ENCODE results near the gene TMEM205.
"Not testable (repeated sequence)": the region's sequence is repeated elsewhere in the genome, so short reads cannot be mapped to it uniquely, and the experiment has no call there.

The TMEM205 gene

DNA sequence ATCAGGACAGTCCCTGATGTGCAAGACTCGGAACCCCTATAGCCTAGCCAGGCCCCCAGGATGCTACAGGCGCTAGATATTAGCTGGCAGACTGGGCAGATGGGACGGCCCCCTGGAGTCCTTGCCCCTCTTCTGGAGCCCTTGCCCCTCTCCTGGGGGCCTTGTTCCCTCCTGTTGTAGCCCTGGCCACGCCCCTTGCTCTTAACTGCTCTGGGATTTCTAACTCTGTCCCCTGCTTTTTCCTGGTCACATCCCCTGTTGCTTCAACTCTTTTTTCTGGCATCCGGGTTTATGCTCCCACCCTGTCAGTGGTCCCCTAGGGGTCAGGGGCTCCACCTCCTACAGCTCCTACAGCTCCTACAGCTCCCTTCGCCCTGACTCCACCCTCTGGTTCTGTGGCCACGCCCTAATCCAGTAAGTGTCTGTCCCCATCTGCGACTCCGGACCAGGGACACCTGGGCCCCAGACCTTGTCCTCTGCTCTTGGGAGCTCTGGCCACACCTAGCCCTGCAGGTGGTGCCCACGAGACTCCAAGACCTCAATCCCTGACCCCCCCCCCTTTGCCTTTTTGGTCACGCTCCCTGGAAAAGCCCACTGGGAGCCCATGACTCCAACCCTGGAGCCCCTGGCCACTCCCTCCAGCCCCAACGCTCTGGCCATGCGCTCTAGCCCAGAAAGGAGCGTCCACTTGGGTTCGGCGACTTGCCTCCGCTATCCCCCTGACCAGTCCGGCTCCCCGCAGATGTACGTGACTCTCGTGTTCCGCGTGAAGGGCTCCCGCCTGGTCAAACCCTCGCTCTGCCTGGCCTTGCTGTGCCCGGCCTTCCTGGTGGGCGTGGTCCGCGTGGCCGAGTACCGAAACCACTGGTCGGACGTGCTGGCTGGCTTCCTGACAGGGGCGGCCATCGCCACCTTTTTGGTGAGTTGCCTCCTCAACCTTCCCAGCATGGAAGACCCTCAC lies 16.0 kb upstream of the TMEM205 start:
- Mint-ChIP-seq H3K27me3 (ENCODE audit: low read depth) (no peaks in the 10 kb centered on the region), H3K27ac (no peak overlapping the region), H3K4me3 (no peak overlapping the region), H3K4me1 (ENCODE audit: low read depth) (no peaks in the 10 kb centered on the region), H3K9me3 (no peaks in the 10 kb centered on the region), H3K36me3 (ENCODE audit: low read depth) (peaks cover 1% of the 10 kb centered on the region)
- no peak for DNase-seq (ENCODE audit: low spot score)

DNA sequence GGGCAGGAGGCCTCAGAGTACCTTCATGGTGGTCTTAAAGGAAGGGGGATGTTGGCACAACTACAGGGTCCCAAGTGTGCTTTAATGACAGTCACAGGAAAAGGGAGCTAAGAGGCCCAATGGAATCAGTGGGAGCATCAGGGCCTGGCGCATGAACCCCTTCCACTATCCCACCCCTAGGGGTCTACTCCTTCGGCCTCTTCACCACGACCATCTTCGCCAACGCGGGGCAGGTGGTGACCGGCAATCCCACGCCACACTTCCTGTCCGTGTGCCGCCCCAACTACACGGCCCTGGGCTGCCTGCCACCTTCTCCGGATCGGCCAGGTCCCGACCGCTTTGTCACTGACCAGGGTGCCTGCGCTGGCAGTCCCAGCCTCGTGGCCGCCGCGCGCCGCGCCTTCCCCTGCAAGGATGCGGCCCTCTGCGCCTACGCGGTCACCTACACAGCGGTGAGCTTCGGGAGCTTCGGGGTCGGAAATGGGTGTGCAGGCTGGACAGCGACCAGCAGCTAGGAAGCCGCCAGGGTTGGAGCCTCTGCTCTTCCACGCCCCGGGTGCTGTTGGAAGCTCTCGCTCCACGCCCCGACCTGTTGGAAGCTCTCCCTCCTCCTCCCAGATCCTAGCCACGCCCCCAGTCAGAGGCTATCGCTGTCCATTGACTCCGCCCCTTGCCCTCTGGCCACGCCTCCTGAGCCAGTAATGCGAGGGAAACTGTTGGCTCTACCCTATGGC lies 15.1 kb upstream of the TMEM205 start:
- Mint-ChIP-seq H3K27ac (no peak overlapping the region), H3K27me3 (ENCODE audit: low read depth) (no peaks in the 10 kb centered on the region), H3K4me1 (ENCODE audit: low read depth) (no peaks in the 10 kb centered on the region), H3K4me3 (no peak overlapping the region), H3K36me3 (ENCODE audit: low read depth) (no peaks in the 10 kb centered on the region), H3K9me3 (no peaks in the 10 kb centered on the region)
- DNase-seq (ENCODE audit: low spot score): no peak

DNA sequence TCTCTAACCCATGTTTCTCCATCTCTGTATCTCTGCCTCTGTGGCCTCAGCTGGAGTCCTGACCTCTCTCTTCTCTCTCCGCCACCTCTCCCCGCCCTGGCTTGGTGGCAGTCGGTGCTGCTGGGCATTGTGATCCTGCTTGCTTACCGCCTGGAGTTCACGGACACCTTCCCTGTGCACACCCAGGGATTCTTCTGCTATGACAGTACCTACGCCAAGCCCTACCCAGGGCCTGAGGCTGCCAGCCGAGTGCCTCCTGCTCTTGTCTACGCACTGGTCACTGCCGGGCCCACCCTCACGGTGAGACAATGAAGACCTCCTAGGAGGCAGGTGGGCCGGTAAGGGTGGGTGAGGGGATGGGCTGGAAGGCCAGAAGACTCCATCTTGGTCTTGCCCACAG lies 13.4 kb upstream of the TMEM205 start:
- no peaks in the 10 kb centered on the region for H3K36me3 Mint-ChIP-seq (ENCODE audit: low read depth)
- no peak overlapping the region for H3K27ac Mint-ChIP-seq
- DNase-seq (ENCODE audit: low spot score): no peak
- H3K27me3 Mint-ChIP-seq (ENCODE audit: low read depth): peaks cover 6% of the 10 kb centered on the region
- no peaks in the 10 kb centered on the region for H3K9me3 Mint-ChIP-seq
- no peak overlapping the region for H3K4me3 Mint-ChIP-seq
- H3K4me1 Mint-ChIP-seq (ENCODE audit: low read depth): peaks cover 5% of the 10 kb centered on the region

- H3K36me3 Mint-ChIP-seq (ENCODE audit: low read depth): no peaks in the 10 kb centered on the region
- peaks cover 5% of the 10 kb centered on the region for H3K4me1 Mint-ChIP-seq (ENCODE audit: low read depth)
- no peak overlapping the region for H3K4me3 Mint-ChIP-seq
- no peaks in the 10 kb centered on the region for H3K9me3 Mint-ChIP-seq
- no peak for DNase-seq (ENCODE audit: low spot score)
- H3K27ac Mint-ChIP-seq: no peak overlapping the region
- peaks cover 6% of the 10 kb centered on the region for H3K27me3 Mint-ChIP-seq (ENCODE audit: low read depth)
Observed at GRCh38 chr19:11356676-11357550, 10.8 kb upstream of the TMEM205 start.

DNA sequence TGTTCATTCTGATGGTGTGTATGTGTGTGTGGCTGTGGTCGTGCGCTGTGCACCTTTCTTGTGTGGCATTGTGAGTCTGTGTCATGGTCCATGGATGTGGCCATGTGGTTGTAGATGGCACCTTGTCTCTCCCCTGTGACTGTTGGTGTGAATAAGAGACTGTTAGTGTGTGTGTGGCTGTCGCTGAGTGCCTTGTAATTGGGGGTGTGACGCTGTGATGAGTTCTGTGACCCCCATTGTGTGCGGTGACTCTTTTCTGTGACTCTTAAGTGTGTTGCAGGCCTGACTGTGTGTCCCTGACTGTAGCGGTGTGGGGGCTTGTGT lies 10.0 kb upstream of the TMEM205 start:
- Mint-ChIP-seq H3K4me3 (peak overlapping the region; percentile 77), H3K27ac (peak overlapping the region; percentile 12), H3K4me1 (ENCODE audit: low read depth) (peaks cover 5% of the 10 kb centered on the region), H3K9me3 (no peaks in the 10 kb centered on the region), H3K27me3 (ENCODE audit: low read depth) (peaks cover 6% of the 10 kb centered on the region), H3K36me3 (ENCODE audit: low read depth) (no peaks in the 10 kb centered on the region)
- DNase-seq (ENCODE audit: low spot score): no peak

DNA sequence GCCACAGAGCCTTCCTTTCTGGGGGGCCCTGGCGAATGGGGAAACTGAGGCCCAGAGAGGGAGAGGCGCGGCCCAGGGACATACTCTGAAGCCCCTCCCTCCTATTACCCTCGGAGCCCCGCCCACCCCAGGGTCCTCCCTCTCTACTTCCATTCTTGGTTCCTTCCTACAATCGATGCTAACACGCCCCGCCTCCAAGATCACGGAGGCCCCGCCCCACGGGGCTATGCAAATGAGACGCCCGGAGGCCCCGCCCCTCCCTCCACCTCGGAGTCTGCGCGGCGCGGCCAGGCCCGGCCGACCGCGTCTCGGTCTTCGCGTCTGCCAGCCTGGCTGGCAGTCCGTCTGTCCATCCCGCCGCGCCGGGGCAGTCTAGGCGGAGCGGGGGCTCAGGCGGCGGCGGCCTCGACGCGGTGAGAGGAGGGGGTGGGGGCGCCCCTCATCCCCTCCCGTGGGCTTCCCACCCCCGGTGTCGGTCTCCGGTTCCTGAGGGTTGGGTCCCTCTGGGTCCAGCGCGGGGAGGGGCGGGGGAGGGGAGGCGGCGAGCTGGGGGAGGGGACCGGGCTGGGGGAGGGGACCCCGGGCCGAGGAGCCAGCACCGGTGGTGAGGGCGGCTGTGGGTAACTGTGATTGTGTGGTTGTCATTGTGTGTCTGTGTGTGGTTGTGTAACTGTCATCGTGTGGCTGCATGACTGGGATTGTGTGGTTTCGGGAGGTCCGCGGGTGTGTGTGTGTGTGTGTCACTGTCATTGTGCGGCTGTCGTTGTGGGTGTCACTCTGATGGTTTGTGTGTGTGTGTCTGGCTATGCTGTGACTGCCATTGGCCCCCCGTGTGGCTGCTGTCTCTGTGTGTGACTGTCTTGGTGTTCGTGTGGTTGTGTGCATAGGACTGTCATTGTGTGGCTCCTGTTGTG lies 9.3 kb upstream of the TMEM205 start, which contains the start of gene PLPPR2:
Gene PLPPR2 (plus strand): TSS at position 273 of the 914 bp plus-strand sequence. CDS start 2,242 bp downstream, outside the sequence.
- H3K9me3 Mint-ChIP-seq: no peaks in the 10 kb centered on the region
- peak within 1 kb of the TSS; percentile 12 for H3K27ac Mint-ChIP-seq

GRCh38 chr19:11354102-11354501 lies 8.0 kb upstream of the TMEM205 start:
- H3K27ac Mint-ChIP-seq; H3K4me3 Mint-ChIP-seq; H3K27me3 Mint-ChIP-seq (ENCODE audit: low read depth): not testable (repeated sequence)

More for the DNA sequence above, 9.3 kb upstream of the TMEM205 start, which contains the start of gene PLPPR2:
- peak; percentile 80 for DNase-seq (ENCODE audit: low spot score)
- Mint-ChIP-seq H3K4me3 (peak within 1 kb of the TSS; percentile 77), H3K27me3 (ENCODE audit: low read depth) (peaks cover 6% of the 10 kb centered on the region), H3K4me1 (ENCODE audit: low read depth) (peaks cover 5% of the 10 kb centered on the region), H3K36me3 (ENCODE audit: low read depth) (no peaks in the 10 kb centered on the region)

GRCh38 chr19:11349171-11349570 lies 3.1 kb upstream of the TMEM205 start:
- H3K27me3 Mint-ChIP-seq (ENCODE audit: low read depth): no peaks in the 10 kb centered on the region
- peaks cover 10% of the 10 kb centered on the region for H3K9me3 Mint-ChIP-seq
- no peak overlapping the region for H3K27ac Mint-ChIP-seq
- no peak overlapping the region for H3K4me3 Mint-ChIP-seq
- peaks cover 17% of the 10 kb centered on the region for H3K4me1 Mint-ChIP-seq (ENCODE audit: low read depth)
- H3K36me3 Mint-ChIP-seq (ENCODE audit: low read depth): peaks cover 7% of the 10 kb centered on the region
- DNase-seq (ENCODE audit: low spot score): no peak

More at GRCh38 chr19:11354102-11354501, 8.0 kb upstream of the TMEM205 start:
- H3K4me1 Mint-ChIP-seq (ENCODE audit: low read depth); H3K36me3 Mint-ChIP-seq (ENCODE audit: low read depth); H3K9me3 Mint-ChIP-seq; DNase-seq (ENCODE audit: low spot score): not testable (repeated sequence)

- H3K4me3 Mint-ChIP-seq: peak overlapping the region; percentile 96
- DNase-seq (ENCODE audit: low spot score): no peak
- H3K36me3 Mint-ChIP-seq (ENCODE audit: low read depth): peaks cover 8% of the 10 kb centered on the region
- H3K27me3 Mint-ChIP-seq (ENCODE audit: low read depth): no peaks in the 10 kb centered on the region
- peaks cover 10% of the 10 kb centered on the region for H3K9me3 Mint-ChIP-seq
- H3K4me1 Mint-ChIP-seq (ENCODE audit: low read depth): peaks cover 17% of the 10 kb centered on the region
- peak overlapping the region; percentile 20 for H3K27ac Mint-ChIP-seq
Observed at GRCh38 chr19:11347546-11348039, 1.5 kb upstream of the TMEM205 start.

DNA sequence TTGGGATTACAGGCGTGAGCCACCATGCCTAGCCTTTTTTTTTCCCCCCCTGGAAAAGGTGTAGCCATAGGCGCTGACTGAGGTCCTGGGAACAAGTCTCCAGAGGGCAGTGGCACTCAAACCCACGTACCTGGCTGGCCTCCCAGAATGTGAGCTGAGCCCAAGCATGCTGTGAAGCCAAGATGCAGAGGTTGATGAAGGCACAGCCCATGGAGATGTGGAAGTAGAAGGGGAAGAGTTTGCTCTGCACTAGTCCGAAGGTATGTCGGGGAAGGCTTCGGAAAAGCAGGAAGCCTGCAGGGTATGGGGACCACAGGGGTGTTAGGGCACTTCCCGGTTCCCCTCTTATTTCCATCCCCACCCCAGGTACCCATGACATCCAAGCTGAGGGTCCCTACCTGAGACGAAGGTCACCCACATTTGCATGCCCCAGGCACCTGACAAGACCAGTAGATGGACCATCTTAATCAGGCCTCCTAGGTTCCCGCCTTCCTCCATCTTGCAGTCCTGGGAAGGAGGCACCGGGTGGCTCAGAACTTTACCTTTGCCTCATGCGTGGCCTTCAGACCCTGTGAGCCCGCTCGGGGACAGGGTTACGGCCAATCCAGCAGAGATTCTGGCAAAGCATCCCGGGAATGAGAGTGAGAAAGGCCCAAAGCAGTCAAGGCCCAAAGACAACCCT lies 805 bp downstream of the TMEM205 start:
- H3K4me3 Mint-ChIP-seq: peak overlapping the region; percentile 96
- peaks cover 10% of the 10 kb centered on the region for H3K9me3 Mint-ChIP-seq
- no peaks in the 10 kb centered on the region for H3K27me3 Mint-ChIP-seq (ENCODE audit: low read depth)

DNA sequence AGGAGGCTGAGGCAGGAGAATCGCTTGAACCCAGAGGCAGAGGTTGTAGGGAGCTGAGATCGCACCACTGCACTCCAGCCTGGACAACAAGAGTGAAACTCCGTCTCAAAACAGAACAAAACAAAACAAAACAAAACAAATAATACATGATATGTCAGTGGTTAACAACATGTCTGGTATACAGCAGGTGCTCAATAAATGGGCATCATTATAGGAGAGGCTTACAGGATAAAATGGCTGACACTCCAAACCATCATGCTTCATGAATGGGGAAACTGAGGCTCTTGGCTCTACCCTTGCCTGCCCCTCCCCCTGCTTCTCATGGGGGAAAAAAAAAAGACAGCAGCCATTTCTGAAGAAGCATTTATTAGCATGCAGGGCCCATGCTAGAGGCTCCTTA lies 3.6 kb downstream of the TMEM205 start:
- Mint-ChIP-seq H3K27ac (no peak overlapping the region), H3K9me3 (no peaks in the 10 kb centered on the region), H3K4me1 (ENCODE audit: low read depth) (peaks cover 28% of the 10 kb centered on the region), H3K4me3 (no peak overlapping the region), H3K36me3 (ENCODE audit: low read depth) (peaks cover 2% of the 10 kb centered on the region), H3K27me3 (ENCODE audit: low read depth) (no peaks in the 10 kb centered on the region)
- no peak for DNase-seq (ENCODE audit: low spot score)

More for the DNA sequence above, 805 bp downstream of the TMEM205 start:
- Mint-ChIP-seq H3K4me1 (ENCODE audit: low read depth) (peaks cover 17% of the 10 kb centered on the region), H3K27ac (peak overlapping the region; percentile 97), H3K36me3 (ENCODE audit: low read depth) (peaks cover 9% of the 10 kb centered on the region)
- DNase-seq (ENCODE audit: low spot score): no peak

DNA sequence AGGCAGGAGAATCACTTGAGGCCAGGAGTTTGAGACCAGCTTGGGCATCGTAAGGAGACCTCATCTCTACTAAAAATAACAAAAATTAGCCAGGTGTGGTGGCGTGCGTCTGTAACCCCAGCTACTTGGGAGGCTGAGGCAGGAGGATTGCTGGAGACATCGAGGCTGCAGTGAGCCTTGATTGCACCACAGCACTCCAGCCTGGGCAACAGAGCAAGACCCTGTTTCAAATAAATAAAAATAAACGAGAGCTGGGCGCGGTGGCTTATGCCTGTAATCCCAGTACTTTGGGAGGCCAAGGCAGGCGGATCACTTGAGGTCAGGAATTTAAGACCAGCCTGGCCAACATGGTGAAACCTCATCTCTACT lies 6.0 kb downstream of the TMEM205 start:
- Mint-ChIP-seq H3K36me3 (ENCODE audit: low read depth) (peaks cover 16% of the 10 kb centered on the region), H3K4me3 (peak overlapping the region; percentile 84), H3K4me1 (ENCODE audit: low read depth) (peaks cover 20% of the 10 kb centered on the region)
- H3K27ac Mint-ChIP-seq; H3K27me3 Mint-ChIP-seq (ENCODE audit: low read depth); DNase-seq (ENCODE audit: low spot score); H3K9me3 Mint-ChIP-seq: not testable (repeated sequence)

Data from T-helper 2 cell treated with Interferon-gamma antibody and Interleukin-4, amounts not matched to agents 5 μg/mL and 100 μg/mL, for 36 hours (primary cell).